ENCODE data around the gene RHOXF2B.

DNA sequence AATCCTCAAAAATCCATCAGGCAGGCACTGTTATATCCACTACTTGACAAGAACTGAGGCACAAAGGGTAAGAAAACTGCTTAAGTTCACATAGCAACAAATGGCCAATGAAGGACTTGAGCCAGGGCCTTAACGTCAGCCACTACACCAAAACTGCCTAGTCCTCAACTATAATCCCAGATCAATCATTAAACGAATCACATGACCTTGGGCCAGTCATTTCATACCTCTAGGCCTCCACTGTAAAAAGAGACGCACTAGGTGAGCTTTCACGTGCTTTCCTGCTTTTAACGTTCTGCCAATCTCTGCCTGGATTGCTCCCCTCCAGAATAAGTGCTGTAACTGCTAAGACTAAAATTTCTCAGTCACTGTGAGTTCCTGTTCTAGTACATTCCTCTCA lies 54.7 kb downstream of the RHOXF2B start:
- no peak for TF ChIP-seq CTCF (IDR thresholded peaks at IDR 0.05)
- TF ChIP-seq POLR2A (IDR thresholded peaks at IDR 0.05) = no peak

All from right lobe of liver (tissue), 4 donors.